Left renal pelvis (tissue), 4 donors: ENCODE results near the gene EEPD1. TPM values are rescaled to one million over a fixed set of nuclear protein-coding genes. Genes with fewer than 3 reads are reported as not detected.
"Not testable (repeated sequence)": the region's sequence is repeated elsewhere in the genome, so short reads cannot be mapped to it uniquely, and the experiment has no call there.

Experiments
- DNase-seq, 4 donors: peaks; one replicate each; pipeline ENCODE4 v3.0.0-alpha.2; 2013; ENCODE audit warnings: low read depth in 4 of 4, low spot score in 3 of 4
- polyA plus RNA-seq, 4 donors: library from polyadenylated mRNA; unstranded; fragments of 120-200 nt; gene quantifications; one replicate each; pipeline ENCODE4 v1.2.1, GENCODE V29; 2013; ENCODE audit not compliant: insufficient read length in 4 of 4

The EEPD1 gene
- polyA plus RNA-seq, 4 donors = 5.2 to 6.8 (median 6.0) TPM

- DNase-seq = no peak
These were observed 24.5 kb upstream of the EEPD1 start for GRCh38 chr7:36128448-36129047.

DNA sequence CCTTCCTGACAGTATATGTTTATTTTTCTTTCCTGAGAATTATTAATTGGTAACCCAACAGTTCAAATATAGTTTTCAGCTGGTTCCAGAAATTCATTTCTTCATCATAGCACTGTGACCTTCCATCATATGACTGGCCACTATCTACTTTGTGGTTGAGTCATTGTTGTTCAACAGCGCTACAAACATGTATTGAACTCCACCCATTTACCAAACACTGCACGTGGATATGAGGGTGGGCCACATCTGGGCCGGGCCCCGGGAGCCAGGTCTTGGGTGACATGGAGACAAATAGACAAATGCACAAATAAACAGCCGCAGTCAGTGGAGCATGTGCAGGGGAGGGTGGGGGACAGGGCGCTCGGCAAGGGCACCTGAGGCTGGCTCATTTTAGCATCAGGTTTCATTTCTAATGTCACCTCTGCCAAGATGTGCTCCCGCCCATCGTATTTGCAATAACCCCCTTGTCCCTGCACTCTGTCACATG lies 24.0 kb upstream of the EEPD1 start:
- no peak for DNase-seq

DNA sequence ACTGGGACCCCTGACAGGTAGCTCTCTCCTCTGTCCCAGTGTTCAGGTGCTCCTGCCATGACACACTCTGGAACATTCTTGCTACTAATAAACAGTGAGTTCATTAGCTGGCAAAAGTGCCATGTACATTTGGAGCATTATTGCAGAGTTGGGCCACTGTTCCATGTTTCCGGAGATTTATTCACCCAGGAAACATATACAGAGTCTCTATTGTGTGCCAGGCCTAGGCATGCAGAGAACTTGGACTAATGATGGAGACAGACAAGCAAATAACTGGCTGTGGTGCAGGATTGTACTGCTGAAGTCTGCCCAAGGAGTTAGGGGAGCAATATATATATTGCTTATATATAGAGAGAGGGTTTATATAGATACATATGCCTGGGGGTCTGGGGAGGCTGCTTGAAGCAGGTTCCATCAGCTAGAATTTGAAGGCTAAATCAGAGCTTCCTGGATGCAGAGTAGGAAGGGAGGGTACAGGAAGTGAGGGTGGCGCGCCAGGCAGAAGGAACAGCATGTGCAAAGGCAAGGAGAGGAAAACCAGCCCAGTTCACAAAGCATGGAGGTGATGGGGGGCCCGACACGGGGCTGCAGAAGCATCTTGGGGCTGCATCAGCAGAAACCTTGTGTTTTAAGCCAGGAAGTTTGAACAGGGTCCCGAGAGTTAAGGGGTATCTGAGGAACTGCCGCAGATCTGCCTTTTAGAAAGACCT lies 22.7 kb upstream of the EEPD1 start:
- DNase-seq = no peak

DNA sequence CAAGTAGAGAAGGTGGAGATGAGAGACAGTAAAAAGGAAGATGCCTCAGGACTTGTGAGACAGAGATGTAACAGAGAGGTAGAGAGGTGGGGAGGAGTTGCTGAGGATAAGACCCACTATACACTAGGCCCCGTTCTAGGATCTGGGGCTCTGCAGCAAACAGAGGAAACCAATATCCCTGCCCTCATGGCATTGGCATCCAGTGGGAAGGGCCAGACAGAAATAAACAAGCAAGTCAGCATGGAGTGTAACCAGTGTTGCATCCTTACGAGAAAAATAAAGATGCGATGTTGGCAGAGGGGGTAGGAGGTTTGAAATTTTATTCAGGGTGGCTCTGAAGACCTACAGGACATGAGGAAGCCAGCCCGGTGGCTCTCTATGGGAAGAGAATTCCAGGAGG lies 22.0 kb upstream of the EEPD1 start:
- no peak for DNase-seq

- DNase-seq = no peak
These were observed 21.6 kb upstream of the EEPD1 start for GRCh38 chr7:36131499-36131898.

- DNase-seq = no peak
These were observed 21.0 kb upstream of the EEPD1 start for GRCh38 chr7:36132012-36132411.

- no peak for DNase-seq
These were observed 17.4 kb upstream of the EEPD1 start for GRCh38 chr7:36135700-36136099.

DNA sequence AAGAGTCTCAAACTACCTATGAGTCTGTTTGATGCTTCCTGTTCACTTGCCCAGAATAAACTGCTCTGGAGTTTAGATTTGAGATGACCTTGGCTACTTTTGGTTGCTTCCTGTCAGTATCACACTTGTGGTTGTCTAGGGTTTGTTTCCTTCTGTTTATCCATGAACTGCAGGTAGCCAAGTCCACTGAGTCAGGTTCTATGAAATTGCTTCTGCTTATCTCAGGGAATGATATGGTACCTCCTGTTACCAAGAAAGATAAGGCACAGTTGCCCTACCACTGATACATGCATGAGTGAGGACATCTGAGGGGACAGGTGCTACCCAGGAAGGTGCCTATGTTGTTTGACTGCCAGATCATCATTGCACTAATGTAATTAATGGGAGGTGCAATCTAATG lies 15.8 kb upstream of the EEPD1 start:
- DNase-seq = no peak

DNA sequence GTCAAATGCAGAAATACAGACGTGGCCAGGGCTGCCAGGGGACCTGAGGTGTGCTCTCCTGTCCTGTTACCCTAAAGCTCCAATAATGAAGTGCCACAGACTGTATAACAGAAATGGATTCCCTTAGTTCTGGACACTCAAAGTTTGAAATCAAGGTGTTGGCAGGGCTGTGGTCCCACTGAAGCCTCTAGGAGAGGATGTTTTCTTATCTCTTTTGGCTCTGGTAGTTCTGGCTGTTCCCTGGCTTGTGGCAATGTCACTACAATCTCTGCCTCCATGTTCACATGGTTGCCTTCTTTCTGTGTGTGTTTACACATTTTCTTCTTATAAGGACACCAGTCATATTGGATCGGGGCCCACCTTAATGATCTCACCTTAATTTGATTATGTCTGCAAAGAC lies 15.3 kb upstream of the EEPD1 start:
- no peak for DNase-seq

DNA sequence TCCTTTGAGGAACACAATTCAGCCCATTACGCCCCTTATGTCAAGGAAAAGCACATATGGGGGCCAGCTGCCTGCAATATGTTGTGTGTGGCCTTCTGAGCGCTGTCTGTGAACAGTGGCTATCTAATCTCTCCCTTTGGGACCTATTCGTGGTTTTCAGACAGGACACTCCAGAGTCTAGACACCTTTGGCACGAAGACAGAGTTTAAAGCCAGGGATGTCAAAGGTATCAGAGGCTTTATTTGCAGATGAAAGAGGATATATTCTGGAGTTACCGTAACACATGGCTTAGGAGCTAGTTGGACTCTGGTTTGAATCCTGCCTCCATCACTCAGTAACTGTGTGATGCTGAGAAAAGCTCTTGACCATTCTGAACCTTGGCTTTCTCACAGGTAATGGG lies 14.8 kb upstream of the EEPD1 start:
- DNase-seq = no peak

DNA sequence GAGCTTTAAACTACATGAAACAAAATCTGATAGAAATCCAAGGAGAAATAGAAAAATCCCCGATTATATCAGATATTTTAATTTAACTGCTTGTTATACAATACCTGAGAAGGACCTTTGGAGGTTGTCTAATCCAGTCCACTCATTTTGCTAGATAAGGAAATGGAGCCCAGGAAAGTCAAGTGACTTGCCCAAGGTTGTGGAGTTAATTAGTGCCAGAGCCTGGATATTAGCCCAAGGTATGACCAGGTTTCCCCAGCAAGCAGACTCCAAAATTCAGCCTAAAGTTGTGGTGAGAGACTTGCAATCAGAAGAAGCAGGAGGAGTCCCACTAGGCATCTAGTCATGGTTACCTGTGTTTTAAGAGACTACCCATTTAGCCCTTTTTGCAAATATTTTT lies 11.7 kb upstream of the EEPD1 start:
- DNase-seq = no peak

- no peak for DNase-seq
These were observed 11.2 kb upstream of the EEPD1 start for GRCh38 chr7:36141850-36142249.

GRCh38 chr7:36144189-36144588 lies 8.9 kb upstream of the EEPD1 start:
- no peak for DNase-seq

- no peak for DNase-seq
These were observed 7.4 kb upstream of the EEPD1 start for GRCh38 chr7:36145686-36146085.

GRCh38 chr7:36147361-36147760 lies 5.7 kb upstream of the EEPD1 start:
- no peak for DNase-seq

GRCh38 chr7:36148422-36149065 lies 4.5 kb upstream of the EEPD1 start:
- DNase-seq = no peak

DNA sequence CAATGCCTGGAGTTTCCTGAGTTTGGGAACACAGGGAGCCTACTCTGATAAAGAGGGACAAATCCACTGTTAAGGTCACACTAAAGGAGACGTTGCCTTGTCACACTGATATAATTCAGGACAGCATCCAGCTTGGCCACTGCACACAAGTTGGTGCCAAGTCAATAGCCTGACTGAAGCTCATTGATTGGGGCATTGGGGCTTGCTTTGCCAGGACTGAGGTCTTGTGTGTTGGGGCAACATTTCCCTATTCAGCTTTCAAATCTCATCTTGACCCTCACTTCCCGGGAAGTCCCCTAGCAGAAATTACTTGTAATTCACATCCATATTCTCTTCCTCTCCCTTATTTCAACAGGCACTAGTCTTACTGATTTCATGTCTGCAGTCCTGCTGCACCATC lies 3.8 kb upstream of the EEPD1 start:
- DNase-seq = not testable (repeated sequence)

GRCh38 chr7:36149694-36150452 lies 3.2 kb upstream of the EEPD1 start:
- DNase-seq = no peak

DNA sequence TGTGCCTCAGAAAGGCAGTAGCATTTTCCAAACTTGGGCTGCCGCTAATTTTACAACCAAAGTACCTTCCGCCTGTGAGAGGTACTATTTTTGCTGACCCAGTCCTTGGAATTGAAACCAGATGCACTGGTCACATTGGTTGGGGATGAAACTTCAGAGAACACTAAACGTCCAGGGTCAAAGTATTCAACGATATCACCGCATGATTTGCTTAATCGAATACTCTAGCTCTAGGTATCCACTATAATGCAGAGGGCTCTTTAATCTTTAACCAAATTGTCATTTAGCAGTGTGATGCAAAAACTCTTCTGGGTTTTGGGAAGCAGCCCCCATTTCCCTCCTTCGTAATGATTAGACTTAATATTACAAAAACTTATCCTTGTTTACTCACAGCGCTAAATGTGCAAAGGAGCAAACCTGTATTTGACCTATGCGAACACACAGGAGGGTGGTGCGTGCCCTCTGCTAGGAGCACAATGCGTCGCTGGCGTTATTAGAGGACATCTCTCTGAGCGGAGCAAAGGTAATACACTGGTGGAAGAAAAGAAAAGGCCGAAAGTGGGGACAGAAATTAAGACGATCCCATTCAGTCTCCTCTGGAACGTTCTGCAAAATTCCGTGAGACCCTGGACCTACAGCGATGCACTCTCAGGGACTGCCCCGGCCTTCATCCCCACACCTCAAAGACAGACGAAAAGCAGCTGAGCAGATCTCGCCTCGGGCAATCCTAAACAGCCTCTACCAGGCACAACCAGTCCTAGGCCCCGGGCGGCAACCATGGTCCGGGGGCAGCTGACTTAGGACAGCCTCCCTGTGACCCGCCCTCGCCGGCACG lies 916 bp upstream of the EEPD1 start:
- no peak for DNase-seq

DNA sequence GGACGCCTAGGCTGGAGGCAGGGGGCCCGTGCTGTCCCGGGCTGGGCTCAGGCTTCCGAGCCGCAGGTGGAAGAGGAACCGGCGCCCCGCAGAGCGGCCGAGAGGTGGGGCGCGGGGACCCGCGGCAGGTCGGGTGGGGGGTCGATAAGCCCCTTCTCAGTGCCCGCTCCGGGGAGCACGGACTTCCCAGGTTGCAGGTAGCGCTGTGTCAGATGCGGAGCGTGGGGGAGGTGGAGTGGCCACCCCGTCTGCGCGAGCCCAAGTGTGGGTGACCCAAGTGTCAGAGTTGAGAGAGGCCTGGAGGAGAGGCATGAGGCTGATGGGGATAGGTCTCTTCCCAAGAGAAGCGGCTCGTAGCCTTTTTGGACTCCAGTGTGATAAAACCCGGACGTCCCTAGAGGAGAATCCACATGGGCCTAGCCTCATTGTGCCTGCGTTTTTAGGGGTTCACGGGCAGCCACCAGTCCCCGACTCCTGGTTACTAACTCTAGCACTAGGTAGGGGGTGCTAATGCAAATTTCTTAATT lies 580 bp downstream of the EEPD1 start:
- DNase-seq = no peak
